Chondrocyte (in vitro differentiated cells): ENCODE data around the gene TDP2. TPM values are rescaled to one million over a fixed set of nuclear protein-coding genes. Genes with fewer than 3 reads are reported as not detected.

Experiments used
- DNase-seq: peaks from one replicate; pipeline ENCODE4 v3.0.0; 2021; ENCODE audit warnings: mixed read lengths, low spot score
- H3K27ac Mint-ChIP-seq: one replicate; pipeline ENCODE4 v1.8.0; 2021; ENCODE audit warnings: mild to moderate bottlenecking, moderate library complexity, mixed read lengths; ENCODE audit not compliant: unreplicated experiment
- H3K27me3 Mint-ChIP-seq: 2 replicates; pipeline ENCODE4 v1.8.0; 2021; ENCODE audit warnings: low read depth, mixed read lengths
- H3K36me3 Mint-ChIP-seq: 2 replicates; pipeline ENCODE4 v1.8.0; 2021; ENCODE audit warnings: low read depth, mixed read lengths
- H3K4me1 Mint-ChIP-seq: 2 replicates; pipeline ENCODE4 v1.8.0; 2021; ENCODE audit warnings: low read depth, mild to moderate bottlenecking, mixed read lengths
- H3K4me3 Mint-ChIP-seq: one replicate; pipeline ENCODE4 v1.8.0; 2021; ENCODE audit warnings: mild to moderate bottlenecking, moderate library complexity, mixed read lengths; ENCODE audit not compliant: unreplicated experiment
- H3K9me3 Mint-ChIP-seq: 2 replicates; pipeline ENCODE4 v1.8.0; 2021; ENCODE audit warnings: low read depth, mixed read lengths
- CTCF ChIP-seq: fragments of 200-600 bp; sonication (generic); IDR thresholded peaks from 2 replicates; pipeline ENCODE4 v1.5.0; 2021; ENCODE audit warnings: antibody characterized with exemption, mild to moderate bottlenecking, moderate library complexity
- total RNA-seq: library from RNA; stranded (reverse); gene quantifications from 3 replicates; pipeline ENCODE4 v1.2.1, GENCODE V29; 2021

The TDP2 gene
- total RNA-seq, 1 donor from 2014 or later, result 23.4 TPM

GRCh38 chr6:24614043-24614420 lies 52.7 kb downstream of the TDP2 start:
- Mint-ChIP-seq H3K27ac (no peak overlapping the region), H3K4me3 (no peak overlapping the region), H3K27me3 (peaks cover 12% of the 10 kb centered on the region), H3K4me1 (no peaks in the 10 kb centered on the region), H3K36me3 (no peaks in the 10 kb centered on the region), H3K9me3 (no peaks in the 10 kb centered on the region)
- TF ChIP-seq CTCF, result no peak
- no peak for DNase-seq

GRCh38 chr6:24613361-24614042 lies 53.2 kb downstream of the TDP2 start:
- DNase-seq, result no peak
- Mint-ChIP-seq H3K27ac (no peak overlapping the region), H3K4me3 (no peak overlapping the region), H3K9me3 (no peaks in the 10 kb centered on the region), H3K27me3 (peaks cover 12% of the 10 kb centered on the region), H3K4me1 (no peaks in the 10 kb centered on the region), H3K36me3 (no peaks in the 10 kb centered on the region)
- no peak for TF ChIP-seq CTCF

- H3K27ac Mint-ChIP-seq, result no peak overlapping the region
- no peaks in the 10 kb centered on the region for H3K4me1 Mint-ChIP-seq
- peaks cover 10% of the 10 kb centered on the region for H3K27me3 Mint-ChIP-seq
- H3K9me3 Mint-ChIP-seq, result no peaks in the 10 kb centered on the region
- no peaks in the 10 kb centered on the region for H3K36me3 Mint-ChIP-seq
- no peak for TF ChIP-seq CTCF
- H3K4me3 Mint-ChIP-seq, result no peak overlapping the region
- no peak for DNase-seq
Observed at GRCh38 chr6:24610672-24611071, 56.0 kb downstream of the TDP2 start.

- Mint-ChIP-seq H3K9me3 (no peaks in the 10 kb centered on the region), H3K27me3 (no peaks in the 10 kb centered on the region), H3K36me3 (no peaks in the 10 kb centered on the region), H3K4me3 (no peak overlapping the region), H3K4me1 (no peaks in the 10 kb centered on the region), H3K27ac (no peak overlapping the region)
- TF ChIP-seq CTCF, result no peak
- DNase-seq, result no peak
Observed at GRCh38 chr6:24607310-24608105, 59.2 kb downstream of the TDP2 start.

GRCh38 chr6:24606200-24606930 lies 60.3 kb downstream of the TDP2 start:
- TF ChIP-seq CTCF, result no peak
- Mint-ChIP-seq H3K27me3 (no peaks in the 10 kb centered on the region), H3K4me3 (no peak overlapping the region), H3K9me3 (no peaks in the 10 kb centered on the region), H3K4me1 (no peaks in the 10 kb centered on the region), H3K27ac (no peak overlapping the region), H3K36me3 (no peaks in the 10 kb centered on the region)
- no peak for DNase-seq
